Hematopoietic multipotent progenitor cell treated with erythropoietin and hydrocortisone succinate and interleukin-3 and kit ligand, for 6 days (in vitro differentiated cells): ENCODE results near the gene TUBGCP3.

Experiments used
- DNase-seq: peaks from one replicate; pipeline ENCODE4 v3.0.0-alpha.2; 2015

TUBGCP3 gene

DNA sequence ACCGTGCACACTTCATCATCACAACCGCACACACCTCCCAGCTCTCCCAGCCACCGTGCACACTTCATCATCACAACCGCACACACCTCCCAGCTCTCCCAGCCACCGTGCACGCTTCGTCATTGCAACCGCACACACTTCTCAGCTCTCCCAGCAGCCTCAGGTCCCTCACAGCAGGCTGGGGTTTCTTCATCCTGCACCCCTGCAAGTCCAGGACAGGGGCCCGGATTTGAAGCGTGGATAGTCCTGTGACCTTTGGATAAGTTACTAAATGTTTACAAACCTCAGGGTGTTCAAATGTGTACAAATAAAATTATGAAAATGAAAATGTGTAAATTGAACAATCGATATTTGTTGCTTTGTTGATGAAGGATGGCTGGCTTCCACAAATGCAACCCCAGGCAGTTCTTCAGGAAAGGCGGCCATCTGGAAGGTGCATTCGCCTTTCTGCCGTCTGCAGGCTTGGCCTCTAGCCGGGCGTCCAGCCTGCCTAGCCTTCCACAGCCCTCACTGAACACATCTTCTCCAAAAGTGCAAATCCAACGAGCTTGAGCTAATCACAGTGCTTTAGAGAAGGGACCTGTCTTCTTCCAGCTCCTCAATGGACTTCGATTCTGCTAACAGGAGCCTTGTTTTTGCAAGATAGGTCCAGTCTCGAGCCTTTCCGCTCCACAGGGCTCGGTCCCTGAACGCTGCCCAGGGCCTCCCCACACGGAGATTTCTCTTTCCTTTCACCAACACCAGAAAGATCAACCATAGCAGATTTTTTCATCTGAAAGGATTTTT is 137.6 kb downstream of the TUBGCP3 start:
- no peak for DNase-seq

DNA sequence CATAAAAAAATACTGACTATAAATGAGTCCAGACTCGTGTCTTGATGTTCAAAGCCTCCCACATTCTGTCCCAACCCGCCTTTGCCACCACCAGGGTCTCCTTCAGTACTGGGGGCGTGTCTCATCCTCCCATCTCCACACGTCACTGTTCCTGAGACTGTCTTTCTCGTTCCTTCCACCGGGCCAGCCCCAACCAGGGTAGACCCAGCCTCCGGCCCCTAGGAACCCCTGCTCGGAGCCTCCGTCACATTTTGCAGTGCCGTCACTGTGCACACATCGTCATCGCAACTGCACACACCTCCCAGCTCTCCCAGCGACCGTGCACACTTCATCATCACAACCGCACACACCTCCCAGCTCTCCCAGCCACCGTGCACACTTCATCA is 138.4 kb downstream of the TUBGCP3 start:
- DNase-seq = no peak

DNA sequence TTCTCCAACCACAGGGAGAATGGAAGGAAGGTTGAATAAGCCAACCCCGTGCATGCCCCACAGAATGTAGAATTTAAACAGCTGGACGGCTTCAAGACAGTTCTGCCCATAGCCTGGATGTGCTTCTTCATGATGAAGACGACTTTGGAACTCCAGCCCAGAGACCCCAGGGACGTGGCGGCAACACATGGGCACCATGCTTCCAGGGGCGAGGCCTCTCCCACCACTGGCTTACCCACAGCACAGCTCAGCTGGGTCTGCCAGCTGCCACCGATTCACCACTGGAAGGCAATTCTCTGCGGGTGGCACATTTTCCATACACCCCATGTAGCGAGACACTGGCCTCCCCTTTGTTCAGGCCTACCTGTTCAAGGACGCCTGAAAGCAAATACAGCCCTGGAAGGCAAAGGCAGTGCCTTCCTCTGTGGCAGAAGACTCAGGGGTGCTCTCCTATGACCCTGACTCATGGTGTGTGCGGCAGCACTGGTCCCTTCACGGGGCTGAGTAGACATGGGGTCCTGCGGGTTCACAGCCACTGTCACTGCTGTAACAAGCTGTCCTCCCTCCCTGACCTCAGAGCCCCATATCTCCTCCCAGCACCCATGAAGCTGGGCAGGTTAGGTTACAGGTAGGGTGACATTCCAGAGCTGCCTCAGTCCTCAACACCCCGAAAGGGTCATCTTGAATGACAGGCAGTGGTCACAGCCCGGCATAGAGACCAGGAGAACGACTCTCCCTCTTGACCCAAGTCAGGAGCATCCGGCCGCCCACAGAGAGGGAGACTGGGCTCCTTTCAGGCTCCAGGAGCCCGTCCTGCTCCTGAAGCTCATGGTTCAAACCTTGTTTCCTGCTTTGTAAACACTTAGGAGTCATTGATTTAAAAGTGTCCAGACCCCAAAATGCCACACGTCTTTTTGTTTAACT is 139.1 kb downstream of the TUBGCP3 start:
- no peak for DNase-seq

DNA sequence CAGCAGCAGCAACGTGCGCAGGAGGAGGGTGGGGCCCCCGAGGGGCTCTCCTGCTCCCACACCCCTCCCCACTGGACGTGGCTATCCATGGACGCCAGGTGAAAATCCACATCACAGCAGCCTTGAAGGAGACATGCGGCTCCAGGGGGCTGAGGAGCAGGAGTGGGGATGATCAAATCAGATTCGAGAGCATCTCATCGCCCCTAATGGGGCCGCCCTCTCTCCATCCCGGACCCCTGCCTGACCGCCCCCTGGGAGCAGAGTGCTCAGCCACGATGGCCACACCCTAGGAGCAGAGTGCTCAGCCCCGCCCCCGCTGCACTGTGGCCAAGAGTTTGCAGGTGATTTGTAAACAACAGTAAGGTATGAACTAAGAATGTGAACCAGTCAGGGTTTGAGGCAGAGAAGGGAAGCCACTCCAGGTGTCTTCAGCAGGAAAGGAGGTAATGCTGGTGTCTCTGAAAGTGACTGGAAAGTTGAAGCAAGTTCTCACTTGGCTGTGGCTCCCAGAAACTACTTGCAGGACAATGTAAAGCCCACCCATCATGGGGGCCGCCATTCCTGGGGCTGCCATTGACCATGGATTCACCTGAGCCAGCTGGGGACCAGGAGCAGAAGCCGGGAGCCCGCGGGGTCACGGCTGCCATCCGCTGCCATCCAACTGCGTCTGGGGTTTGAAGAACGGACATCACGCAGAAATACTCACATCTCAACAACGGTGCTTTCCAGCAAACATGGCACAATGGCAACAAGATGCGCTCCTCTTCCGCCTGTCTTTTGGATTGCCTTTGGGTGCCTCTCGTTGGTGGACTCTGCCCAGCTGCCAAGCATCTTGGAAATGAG is 140.0 kb downstream of the TUBGCP3 start:
- no peak for DNase-seq

DNA sequence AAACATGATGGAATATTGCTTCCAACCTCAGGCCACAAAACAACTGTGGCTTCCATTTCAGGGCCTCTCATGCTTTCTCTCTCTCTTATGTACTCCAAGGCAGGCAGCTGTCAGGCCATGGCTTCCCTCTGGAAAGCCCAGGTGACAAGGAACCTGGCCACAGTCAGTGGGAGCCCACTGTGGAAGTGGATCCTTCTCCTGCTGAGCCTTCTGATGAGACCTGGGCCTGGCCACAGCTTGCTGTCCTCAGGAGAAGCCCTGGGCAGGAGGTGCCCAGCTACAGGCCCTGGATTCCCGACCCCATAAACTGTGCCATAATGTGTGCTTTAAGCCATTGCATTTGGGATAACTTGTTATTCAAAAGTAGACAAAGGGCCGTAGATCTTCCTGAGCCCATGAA is 140.6 kb downstream of the TUBGCP3 start:
- no peak for DNase-seq

DNA sequence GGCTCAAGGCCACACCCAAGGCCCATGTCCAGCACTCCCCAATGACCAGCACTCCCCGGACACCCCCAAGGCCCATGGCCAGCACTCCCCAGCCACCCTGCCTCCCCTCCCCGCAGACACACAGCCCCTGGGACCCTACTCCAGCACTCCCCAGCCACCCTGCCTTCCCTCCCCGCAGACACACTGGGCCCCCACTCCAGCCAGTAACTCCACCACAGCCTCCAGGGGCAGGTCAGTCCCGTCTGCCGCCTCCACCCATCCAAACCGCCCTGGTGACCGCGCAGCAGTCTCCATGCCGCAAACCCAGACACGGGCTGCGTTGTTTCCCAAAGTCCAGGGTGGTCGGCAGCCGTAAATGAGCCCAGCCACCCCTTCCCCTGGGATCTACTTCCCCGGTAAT is 141.1 kb downstream of the TUBGCP3 start:
- DNase-seq = no peak

DNA sequence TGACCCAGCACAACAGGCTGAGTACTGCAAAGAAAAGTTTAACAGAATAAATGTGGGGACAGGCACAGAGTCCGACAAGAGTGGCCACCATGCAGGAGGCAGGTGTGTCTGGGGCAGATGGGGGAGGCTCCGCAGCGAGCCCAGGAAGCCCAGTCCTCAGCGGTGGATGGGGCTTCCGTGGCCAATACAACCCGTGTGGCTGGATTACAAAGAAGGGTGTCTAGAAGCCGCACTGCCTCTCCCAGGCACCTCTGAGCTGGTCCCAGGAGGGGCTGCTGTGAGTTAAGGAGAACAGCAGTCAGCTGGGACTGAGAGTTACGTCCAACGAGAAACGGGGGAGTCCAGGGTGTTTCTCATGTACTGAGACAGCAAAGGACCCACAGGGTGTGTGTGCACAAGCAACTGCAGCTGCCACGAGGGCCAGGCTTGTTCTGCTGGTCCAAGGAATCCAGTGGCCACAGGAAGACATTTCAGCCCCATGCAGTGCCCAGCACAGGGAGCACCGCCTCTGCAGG is 141.5 kb downstream of the TUBGCP3 start:
- DNase-seq = no peak

DNA sequence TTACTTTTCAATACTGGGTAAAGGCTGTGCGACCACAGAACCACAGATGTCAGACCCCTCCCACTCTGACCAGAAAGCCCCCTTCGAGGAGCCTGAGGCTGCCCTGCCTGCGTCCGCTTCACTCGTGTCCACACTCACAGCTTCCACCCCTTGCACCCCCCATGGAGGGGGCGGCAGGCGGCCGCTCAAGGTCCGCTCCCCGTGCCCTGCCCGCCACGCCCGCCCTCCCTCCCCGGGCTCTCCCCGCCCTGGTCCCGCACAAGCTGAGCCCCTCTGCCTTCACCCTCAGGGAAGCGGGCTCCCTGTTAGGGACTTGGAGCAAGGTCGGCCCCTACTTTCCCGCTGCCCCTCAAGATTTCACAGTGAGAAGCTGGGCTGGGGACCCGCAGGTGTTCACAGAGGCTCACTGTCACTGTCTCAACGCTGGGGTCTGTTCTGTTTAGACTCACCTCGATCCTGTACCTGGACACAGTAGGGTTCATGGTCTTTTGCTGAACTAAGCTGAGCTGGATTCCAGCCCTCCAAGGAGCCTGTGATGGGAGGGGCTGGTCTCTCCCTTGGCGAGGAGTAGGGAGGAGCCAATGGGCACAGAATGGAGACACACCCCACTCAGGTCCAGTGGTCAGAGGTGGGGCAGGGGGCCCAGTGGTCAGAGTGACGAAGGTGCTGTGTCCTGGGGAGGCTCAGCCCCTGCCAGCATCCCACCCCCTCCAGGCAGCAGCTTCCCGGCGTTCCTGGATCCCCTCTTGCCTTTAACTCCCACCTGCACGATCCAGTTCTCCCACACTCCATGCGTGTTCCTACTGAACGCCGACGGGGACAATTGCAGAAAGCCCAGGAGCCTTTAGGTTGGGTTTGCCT is 142.3 kb downstream of the TUBGCP3 start:
- no peak for DNase-seq

DNA sequence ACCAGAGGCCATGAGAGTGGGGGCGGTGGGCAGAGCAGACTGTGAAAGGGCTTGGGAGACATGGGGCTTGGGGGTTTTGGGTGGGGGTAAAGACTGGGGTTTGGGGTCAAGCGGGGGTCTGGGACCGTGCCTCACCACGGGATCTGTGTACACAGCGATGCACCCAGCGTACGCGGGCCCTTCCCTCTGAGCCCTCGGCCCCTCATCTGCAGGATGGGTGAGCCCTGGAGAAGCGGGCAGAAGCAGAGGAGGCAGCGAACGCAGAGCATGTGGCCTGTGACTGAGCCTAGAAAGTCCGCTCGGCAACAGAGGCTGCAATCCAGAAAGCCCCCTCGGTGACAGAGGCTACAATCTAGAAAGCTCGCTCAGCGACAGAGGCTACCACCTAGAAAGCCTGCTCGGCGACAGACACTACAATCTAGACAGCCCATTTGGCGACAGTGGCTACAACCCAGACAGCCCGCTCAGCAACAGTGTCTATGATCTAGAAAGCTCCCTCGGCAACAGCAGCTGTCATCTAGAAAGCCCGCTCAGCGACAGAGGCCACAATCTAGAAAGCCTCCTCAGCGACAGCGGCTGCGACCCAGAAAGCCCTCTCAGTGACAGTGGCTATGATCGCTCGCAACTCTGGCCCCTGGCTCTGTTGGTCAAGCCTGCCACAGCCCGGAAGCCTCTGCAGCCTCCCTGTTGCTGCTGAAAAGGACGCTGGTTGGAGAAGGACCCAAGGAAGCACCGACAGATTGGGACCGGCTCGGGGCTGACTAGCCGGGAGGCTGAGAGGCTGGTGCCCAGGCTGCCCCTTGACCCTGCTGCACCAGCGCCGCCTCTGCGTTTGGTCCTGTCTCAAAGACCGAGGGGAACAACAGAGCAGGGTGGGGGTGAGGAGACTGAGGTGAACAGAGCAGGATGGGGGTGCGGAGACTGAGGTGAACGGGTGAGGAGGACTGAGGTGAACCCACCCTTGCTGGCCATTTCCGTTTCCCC is 143.2 kb downstream of the TUBGCP3 start:
- peak; percentile 3 for DNase-seq

DNA sequence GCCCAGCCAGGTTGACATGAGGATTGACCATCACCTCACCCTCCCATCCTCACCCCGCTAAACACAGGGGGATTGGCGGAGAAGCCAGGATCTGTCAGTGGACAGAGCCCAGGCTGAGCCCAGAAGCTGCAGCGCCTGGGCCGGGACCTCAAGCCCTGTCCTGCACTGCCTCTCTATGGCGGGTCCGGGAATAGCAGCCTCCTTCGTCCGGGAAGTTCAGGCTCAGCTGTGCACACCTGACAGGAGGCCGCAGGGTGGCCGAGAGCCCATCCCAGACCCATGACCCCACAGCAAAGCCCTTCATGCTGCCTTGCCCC is 144.0 kb downstream of the TUBGCP3 start:
- DNase-seq = peak; percentile 75

DNA sequence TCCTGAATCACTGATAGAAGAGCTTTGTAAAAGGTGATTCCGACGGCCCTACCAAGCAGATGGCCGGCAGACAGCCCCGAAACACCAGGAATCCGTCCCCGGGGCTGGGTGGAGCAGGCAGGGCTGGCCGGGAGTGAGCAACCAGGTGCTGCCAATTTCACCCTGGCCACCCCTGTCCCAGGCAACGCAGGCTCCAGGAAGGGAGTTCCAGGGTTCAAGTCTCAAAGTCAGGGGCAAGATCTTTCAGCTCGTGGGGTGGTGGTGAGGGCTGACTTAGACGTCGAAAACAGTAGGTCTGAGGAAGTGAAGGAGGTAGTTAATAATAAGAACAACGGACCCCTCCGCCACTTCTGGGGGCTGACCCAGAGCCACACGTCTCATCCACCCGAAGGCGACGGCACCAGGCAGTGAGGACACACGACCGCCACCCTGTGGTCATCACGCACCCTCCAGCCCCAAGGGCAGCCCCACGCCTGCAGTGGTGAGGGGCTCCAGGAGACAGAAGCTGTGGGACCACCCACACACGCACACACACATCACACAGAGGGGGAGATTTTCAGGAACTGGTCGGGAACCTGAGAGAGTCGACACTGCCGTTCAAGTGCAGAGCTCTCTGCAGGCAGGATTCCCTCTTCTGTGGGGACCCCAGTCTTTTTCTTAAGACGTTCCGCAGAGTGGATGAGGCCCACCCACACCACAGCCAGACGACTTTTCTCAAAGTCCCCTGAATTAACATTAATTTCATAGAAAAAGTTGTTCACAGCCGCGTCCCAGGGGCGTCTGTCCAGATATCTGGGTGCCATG is 144.6 kb downstream of the TUBGCP3 start:
- DNase-seq = peak; percentile 24

DNA sequence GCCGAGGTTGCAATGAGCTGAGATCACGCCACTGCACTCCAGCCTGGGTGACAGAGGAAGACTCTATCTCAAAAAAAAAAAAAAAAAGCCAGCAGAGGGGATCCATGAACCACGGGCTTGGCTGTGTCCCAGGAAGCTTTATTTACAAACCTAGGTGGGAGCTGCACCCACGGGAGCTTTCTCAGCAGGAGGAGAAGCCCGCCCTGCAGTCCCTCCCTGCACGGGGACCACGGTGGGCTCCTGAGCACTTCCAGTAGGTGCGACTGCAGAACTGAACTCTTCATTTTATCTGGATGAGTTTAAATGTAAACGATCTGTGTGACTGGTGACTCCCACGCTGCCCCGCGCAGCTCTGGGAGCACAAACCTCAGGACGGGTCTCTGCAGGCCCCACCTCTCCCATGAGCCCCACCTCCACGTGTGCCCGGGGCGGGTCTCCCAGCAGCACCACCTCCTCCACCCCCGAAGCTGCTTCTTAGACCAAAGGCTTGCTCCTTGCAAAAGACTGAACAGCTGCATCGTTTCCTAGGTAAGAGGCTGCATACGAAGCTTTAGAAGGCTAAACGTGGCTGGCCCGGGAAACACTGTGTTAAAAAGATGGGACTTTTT is 145.4 kb downstream of the TUBGCP3 start:
- no peak for DNase-seq

DNA sequence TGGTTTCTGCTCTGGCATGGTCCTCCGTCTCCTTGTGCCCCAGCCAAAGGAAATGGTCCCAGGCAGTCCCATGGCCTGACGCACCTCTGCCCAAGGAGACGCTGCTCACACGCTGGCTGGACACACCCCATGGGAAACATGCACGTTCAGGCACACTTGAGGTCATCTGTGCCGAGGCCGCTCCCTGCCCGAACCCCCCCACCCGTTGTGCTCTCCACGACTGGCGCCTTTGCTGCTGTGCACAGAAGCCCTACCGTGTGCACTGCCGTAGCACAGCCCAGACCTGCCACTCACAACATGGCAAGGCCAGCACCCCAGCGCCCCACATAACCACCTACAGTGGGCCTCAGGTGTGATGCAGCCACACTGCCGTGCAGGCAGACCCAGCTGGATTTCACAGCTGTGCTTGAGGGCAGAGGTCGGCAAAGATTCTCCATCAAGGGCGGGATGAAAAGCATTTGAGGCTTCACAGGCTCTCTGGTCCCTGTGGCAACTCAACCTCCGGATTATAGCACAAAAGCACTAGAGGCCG is 146.1 kb downstream of the TUBGCP3 start:
- DNase-seq = no peak

DNA sequence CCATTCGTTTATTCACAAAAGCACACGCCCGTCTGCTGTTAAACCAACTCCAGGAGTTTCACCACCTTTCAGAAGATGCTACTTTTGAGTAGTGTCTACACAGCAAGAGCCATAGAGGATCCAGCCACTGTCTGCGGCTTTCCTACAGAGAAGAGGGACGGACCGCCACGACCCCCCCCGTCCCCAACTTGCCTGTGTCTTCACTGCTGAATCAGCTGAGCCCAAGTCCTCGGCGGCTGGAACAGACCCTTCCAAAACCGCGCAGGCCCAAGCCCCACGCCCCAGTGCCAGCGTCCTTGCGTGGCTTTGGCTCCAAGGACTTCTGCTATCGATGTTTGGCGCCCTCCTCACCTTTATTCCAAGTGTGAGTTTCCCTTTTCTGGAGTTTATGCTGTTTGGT is 146.7 kb downstream of the TUBGCP3 start:
- DNase-seq = no peak

DNA sequence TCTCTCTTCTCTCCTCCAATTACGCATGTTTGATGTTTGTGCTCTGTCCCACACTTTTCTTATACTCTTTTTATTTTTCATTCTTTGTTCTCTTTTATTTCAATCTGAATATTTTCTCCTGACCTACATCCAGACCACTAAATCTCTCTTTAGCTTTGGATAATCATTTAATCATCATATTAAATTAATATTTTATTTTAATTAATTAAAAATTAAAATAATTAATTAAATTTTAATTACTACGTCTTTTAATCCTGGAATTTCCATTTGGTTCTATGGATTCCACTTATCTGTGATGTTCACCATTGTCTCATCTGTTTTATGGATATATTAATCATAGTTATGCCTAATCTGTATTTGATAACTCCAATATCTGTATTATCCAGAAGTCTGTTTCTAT is 149.4 kb downstream of the TUBGCP3 start:
- no peak for DNase-seq

DNA sequence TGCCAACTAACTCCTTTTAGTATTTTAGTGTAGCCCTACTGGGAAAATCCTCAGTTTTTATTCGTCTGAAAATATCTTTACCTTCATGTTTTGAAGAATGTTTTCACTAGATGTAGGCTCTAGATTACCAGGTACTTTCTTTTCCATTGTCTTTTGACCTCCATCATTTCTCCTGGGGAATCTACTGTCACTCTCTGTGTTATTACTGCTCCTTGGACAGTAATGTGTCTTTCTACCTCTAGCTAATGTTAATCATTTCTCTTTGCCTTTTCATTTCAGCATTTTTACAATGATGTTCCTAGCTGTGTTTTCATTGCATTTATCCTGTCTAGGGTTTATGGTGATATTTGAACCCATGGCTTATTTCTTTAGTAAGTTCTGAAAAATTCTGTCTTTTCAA is 149.9 kb downstream of the TUBGCP3 start:
- DNase-seq = no peak

DNA sequence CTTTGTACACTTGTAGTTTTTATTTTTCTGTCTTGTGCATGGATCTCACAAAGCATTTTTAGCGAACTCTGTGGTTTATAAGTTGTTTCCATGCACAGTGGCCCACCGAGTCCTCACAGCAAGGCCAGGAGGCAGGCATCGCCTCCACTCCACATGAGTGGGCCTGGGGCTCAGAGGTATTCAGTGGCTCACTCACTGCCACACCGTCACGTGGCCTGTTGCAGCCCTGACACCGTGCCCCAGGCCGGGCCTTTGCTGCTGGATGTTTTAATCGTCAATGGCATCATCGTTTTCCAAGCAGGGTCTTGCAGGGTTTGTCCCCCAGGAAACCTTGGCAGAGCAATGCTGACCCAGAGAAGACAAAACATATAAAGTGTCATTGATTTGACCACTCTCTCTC is 152.0 kb downstream of the TUBGCP3 start:
- DNase-seq = no peak
